Dermis microvascular lymphatic vessel endothelial cell (primary cell): ENCODE results near the gene GOLGA8G. TPM values are rescaled to one million over a fixed set of nuclear protein-coding genes. Genes with fewer than 3 reads are reported as not detected.
"Not testable (repeated sequence)": the region's sequence is repeated elsewhere in the genome, so short reads cannot be mapped to it uniquely, and the experiment has no call there.

ENCODE experiments used
- DNase-seq, 2 donors: peaks; one replicate each; pipeline versions ENCODE4 v3.0.0 to v3.0.0-alpha.2; 2010; ENCODE audit warnings: low read depth in 2 of 2
- total RNA-seq: library from RNA; depleted of rRNA; stranded (reverse); fragments of >200 nt; gene quantifications from 2 replicates; pipeline ENCODE4 v1.2.1, GENCODE V29; 2014

GOLGA8G gene, protein sequence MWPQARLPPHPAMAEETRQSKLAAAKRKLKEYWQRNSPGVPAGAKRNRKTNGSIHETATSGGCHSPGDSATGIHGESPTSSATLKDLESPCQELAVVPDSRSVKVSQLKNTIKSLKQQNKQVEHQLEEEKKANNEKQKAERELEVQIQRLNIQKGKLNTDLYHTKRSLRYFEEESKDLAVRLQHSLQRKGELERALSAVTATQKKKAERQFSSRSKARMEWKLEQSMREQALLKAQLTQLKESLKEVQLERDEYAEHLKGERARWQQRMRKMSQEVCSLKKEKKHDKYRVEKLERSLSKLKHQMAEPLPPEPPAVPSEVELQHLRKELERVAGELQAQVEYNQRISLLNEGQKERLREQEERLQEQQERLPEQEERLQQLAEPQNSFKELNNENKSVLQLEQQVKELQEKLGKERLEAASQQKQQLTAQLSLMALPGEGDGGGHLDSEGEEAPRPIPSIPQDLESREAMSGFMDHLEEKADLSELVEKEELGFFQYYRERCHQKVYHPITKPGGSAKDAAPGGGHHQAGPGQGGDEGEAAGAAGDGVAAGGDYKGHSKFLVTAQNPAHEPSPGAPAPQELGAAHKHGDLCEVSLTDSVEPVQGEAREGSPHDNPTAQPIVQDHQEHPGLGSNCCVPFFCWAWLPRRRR
- total RNA-seq, result not detected in 2 replicates

DNA sequence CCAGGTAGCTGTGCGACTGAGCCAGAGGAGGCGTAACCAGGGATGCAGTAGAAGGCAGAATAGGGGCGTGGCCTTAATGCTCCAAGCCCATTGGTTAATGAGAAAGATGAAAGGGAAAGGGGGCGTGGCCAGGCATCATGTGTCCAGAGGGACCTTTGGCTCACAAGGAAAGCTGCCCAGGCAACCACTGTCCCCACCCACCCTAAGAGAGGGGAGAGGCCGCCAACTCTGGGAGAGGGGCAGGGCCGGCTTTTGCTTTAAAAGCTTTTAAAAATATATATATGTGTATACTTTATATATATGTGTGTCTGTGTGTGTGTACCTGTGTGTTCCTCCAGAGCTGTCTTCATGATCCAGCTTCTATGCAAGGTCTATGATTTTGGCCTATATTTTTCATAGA lies at the start of gene GOLGA8G:
TSS of gene GOLGA8G (minus strand) at position 18 of the 400 bp plus-strand sequence. CDS start 62 bp downstream, outside the sequence.
- DNase-seq, result not testable (repeated sequence)

DNA sequence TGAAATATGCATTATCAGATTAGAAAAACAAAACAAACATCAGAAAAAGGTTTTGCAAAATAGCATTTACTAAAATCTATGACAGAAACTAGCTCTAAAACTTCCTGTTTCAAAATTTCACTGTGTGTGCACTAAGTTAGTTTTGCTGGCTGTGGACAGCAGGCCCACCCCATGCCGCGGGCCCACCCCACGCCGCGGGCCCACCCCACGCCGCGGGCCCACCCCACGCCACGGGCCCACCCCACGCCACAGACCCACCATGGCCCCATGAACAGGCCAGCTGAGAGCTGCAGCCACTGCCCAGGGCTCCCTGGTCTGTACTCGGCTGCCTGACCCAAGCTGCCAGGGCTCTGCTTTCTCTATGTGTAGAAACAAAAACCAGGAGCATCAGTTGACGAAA lies 40.6 kb upstream of the GOLGA8G start:
- not testable (repeated sequence) for DNase-seq

- DNase-seq, result not testable (repeated sequence)
Measured at GRCh38 chr15:28553268-28553667, 20.5 kb upstream of the GOLGA8G start, which contains the start of gene GOLGA6L25. TSS of gene GOLGA6L25 (plus strand) at chr15:28553568. CDS start at chr15:28553629, 61 bp downstream.

- not testable (repeated sequence) for DNase-seq
Measured at GRCh38 chr15:28515208-28515607, 17.6 kb downstream of the GOLGA8G start.

GRCh38 chr15:28514128-28514527 lies 18.6 kb downstream of the GOLGA8G start:
- not testable (repeated sequence) for DNase-seq

DNA sequence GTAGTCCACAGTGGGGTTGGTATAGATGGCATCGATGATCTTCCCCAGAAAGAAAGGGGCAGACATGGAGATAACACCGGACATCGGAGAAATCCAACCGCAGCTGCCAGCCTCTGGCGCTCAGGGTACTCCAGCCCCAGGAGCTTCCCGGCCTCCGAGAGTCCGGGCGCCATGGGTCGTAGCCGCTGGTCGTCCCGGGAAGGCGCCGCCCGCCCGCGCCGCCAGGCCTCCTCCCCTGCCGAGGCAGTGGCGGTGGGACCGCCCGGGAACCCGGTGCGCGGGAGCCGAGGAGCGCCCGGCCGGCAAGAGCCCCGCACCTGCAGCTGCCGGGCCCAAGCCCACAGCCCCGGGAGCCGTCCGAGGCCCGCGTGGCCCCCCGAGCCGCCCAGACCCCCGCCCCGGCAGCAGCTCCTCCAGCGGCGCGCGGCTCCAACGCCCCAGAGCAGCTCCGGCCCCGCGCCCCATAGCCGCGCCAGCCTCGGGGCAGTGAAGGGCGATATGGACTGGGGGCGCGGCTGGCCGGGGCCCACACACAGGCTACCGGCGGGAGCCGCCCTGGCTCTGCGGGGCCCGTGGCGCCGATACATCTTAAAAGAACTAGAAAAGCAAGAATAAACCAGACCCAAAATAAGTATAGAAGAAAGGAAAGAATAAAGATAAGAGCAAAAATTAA lies 24.4 kb downstream of the GOLGA8G start:
- DNase-seq, result not testable (repeated sequence)

DNA sequence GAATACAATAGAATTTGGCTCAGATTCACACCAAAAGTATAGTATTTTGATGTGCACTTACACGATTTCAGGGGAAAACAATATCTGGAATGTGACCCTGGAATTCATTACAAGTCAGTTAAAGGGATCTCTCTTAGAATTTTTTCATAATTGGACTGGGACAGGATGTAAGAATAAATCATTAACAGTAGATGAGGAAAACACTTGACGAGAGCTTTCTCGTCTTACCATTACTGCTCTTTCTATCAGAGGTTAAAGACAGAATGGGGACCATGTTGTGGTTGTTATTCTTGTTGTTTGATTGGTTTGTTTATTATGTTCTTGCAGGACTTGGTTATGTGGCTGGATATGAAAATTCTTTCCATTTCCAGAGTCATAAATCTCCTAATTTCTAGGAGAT lies 51.4 kb downstream of the GOLGA8G start:
- DNase-seq, result not testable (repeated sequence)

Other genes with a start within 250 kb of the GOLGA8G start
- 40.3 and 52.1 TPM in 2 replicates for gene HERC2, start 210.8 kb downstream of the GOLGA8G start, total RNA-seq
- not detected in 2 replicates for gene GOLGA6L24, start 174.9 kb downstream of the GOLGA8G start, total RNA-seq
- not detected in 2 replicates for gene GOLGA8F, start 154.3 kb downstream of the GOLGA8G start, total RNA-seq
- not detected in 2 replicates for gene GOLGA6L25, start 20.6 kb upstream of the GOLGA8G start, total RNA-seq
- gene GOLGA8M, start 179.4 kb upstream of the GOLGA8G start, total RNA-seq, result 0.26 and 3.0 TPM in 2 replicates